Mesenchymal stem cell (in vitro differentiated cells and primary cell): ENCODE results near the gene LAGE3.
"Not testable (repeated sequence)": the region's sequence is repeated elsewhere in the genome, so short reads cannot be mapped to it uniquely, and the experiment has no call there.

Experiments
- DNase-seq: peaks from one replicate; pipeline ENCODE4 v3.0.0-alpha.2; 2013
- H2AFZ ChIP-seq: one replicate; pipeline ENCODE4 v1.6.1; 2013; ENCODE audit warnings: low read depth, mild to moderate bottlenecking, control low read depth, inconsistent platforms, low read length, moderate library complexity
- H2AK5ac ChIP-seq: 2 replicates; pipeline ENCODE4 v1.6.1; 2013; ENCODE audit warnings: low read length, moderate library complexity, mild to moderate bottlenecking, inconsistent platforms; ENCODE audit not compliant: severe bottlenecking
- H2BK120ac ChIP-seq: one replicate; pipeline ENCODE4 v1.6.1; 2013; ENCODE audit warnings: low read depth, mild to moderate bottlenecking, inconsistent platforms, low read length, moderate library complexity
- H2BK12ac ChIP-seq, 2 experiments: one replicate each; pipeline ENCODE4 v1.6.1; 2013; ENCODE audit warnings: inconsistent platforms in 2 of 2, low read length in 2 of 2, mild to moderate bottlenecking in 2 of 2, moderate library complexity in 2 of 2, control low read depth in 1 of 2
- H2BK15ac ChIP-seq: one replicate; pipeline ENCODE4 v1.6.1; 2013; ENCODE audit warnings: mild to moderate bottlenecking, low read depth, inconsistent platforms; ENCODE audit not compliant: poor library complexity, severe bottlenecking
- H2BK5ac ChIP-seq: 2 replicates; pipeline ENCODE4 v1.6.1; 2013; ENCODE audit warnings: low read depth, mild to moderate bottlenecking, low read length, control low read depth, inconsistent platforms; ENCODE audit not compliant: poor library complexity, severe bottlenecking
- H3K14ac ChIP-seq, 2 experiments: one replicate each; pipeline ENCODE4 v1.6.1; 2013; ENCODE audit warnings: inconsistent platforms in 2 of 2, low read length in 2 of 2, control low read depth in 1 of 2, mild to moderate bottlenecking in 1 of 2, moderate library complexity in 1 of 2
- H3K18ac ChIP-seq, 2 experiments: one replicate each; pipeline ENCODE4 v1.6.1; 2013; ENCODE audit warnings: inconsistent platforms in 2 of 2, low read length in 2 of 2, control low read depth in 1 of 2, low read depth in 1 of 2, mild to moderate bottlenecking in 1 of 2
- H3K23ac ChIP-seq, 2 experiments: one replicate each; pipeline ENCODE4 v1.6.1; 2013; ENCODE audit warnings: inconsistent platforms in 2 of 2, low read length in 2 of 2, mild to moderate bottlenecking in 2 of 2, moderate library complexity in 2 of 2, control low read depth in 1 of 2
- H3K27ac ChIP-seq: 2 replicates; pipeline ENCODE4 v1.5.1; 2013; ENCODE audit warnings: mild to moderate bottlenecking, moderate library complexity, low read length, control low read depth, inconsistent platforms; ENCODE audit not compliant: poor library complexity, severe bottlenecking
- H3K27me3 ChIP-seq, 2 experiments: 2 replicates each; pipeline versions ENCODE4 v1.6.1 to v1.7.0; 2013; ENCODE audit warnings: low read length in 2 of 2, mild to moderate bottlenecking in 2 of 2, moderate library complexity in 2 of 2, control low read depth in 1 of 2, inconsistent platforms in 1 of 2; ENCODE audit not compliant: control insufficient read depth in 1 of 2, insufficient read depth in 1 of 2
- H3K36me3 ChIP-seq, 2 experiments: 2 replicates each; pipeline versions ENCODE4 v1.6.1 to v1.7.0; 2013; ENCODE audit warnings: low read length in 2 of 2, control low read depth in 1 of 2, inconsistent platforms in 1 of 2, low read depth in 1 of 2, mild to moderate bottlenecking in 1 of 2; ENCODE audit not compliant: insufficient read depth in 2 of 2, control insufficient read depth in 1 of 2
- H3K4ac ChIP-seq, 2 experiments: one replicate each; pipeline ENCODE4 v1.6.1; 2013; ENCODE audit warnings: inconsistent platforms in 2 of 2, low read length in 2 of 2, mild to moderate bottlenecking in 2 of 2, moderate library complexity in 2 of 2, control low read depth in 1 of 2, low read depth in 1 of 2
- H3K4me1 ChIP-seq: 2 replicates; pipeline ENCODE4 v1.6.1; 2013; ENCODE audit warnings: low read depth, low read length, control low read depth; ENCODE audit not compliant: control insufficient read depth, insufficient read depth
- H3K4me2 ChIP-seq: 2 replicates; pipeline ENCODE4 v1.6.1; 2013; ENCODE audit warnings: low read length, mild to moderate bottlenecking, inconsistent platforms; ENCODE audit not compliant: poor library complexity, severe bottlenecking
- H3K4me3 ChIP-seq, 2 experiments: 2 replicates each; pipeline versions ENCODE4 v1.5.1 to v1.7.0; 2013; ENCODE audit warnings: low read length in 2 of 2, mild to moderate bottlenecking in 2 of 2, control low read depth in 1 of 2, low read depth in 1 of 2; ENCODE audit not compliant: insufficient read depth in 1 of 2
- H3K79me1 ChIP-seq: replicated peaks from 2 replicates; pipeline ENCODE4 v1.6.1; 2013; ENCODE audit warnings: mild to moderate bottlenecking, control low read depth, low read length, inconsistent platforms; ENCODE audit not compliant: poor library complexity, severe bottlenecking
- H3K9ac ChIP-seq: 2 replicates; pipeline ENCODE4 v1.7.0; 2013; ENCODE audit warnings: mild to moderate bottlenecking, low read length, moderate library complexity
- H3K9me3 ChIP-seq: 2 replicates; pipeline ENCODE4 v1.7.0; 2013; ENCODE audit warnings: mild to moderate bottlenecking, low read length; ENCODE audit not compliant: control insufficient read depth
- H4K8ac ChIP-seq: one replicate; pipeline ENCODE4 v1.6.1; 2013; ENCODE audit warnings: inconsistent platforms, mild to moderate bottlenecking, low read length, moderate library complexity
- H4K91ac ChIP-seq: one replicate; pipeline ENCODE4 v1.6.1; 2013; ENCODE audit warnings: mild to moderate bottlenecking, low read length, inconsistent platforms
- WGBS: methylation state at CpG from one replicate; pipeline ENCODE4 v1.1.7; 2013; ENCODE audit warnings: mixed read lengths; 5-methylcytosine and 5-hydroxymethylcytosine counted together

The LAGE3 gene

GRCh38 chrX:154496591-154497137, 17.6 kb upstream of the LAGE3 start:
- not testable (repeated sequence) for H3K9me3 ChIP-seq, H3K4me2 ChIP-seq, DNase-seq, H2AFZ ChIP-seq, H2BK120ac ChIP-seq, H3K9ac ChIP-seq, H2BK15ac ChIP-seq, H3K14ac ChIP-seq, H2BK5ac ChIP-seq, H3K4me3 ChIP-seq, H3K27ac ChIP-seq, H3K4me1 ChIP-seq, H2BK12ac ChIP-seq, H3K4ac ChIP-seq, H3K18ac ChIP-seq, H3K36me3 ChIP-seq, H4K8ac ChIP-seq, H2AK5ac ChIP-seq, H3K79me1 ChIP-seq, H3K27me3 ChIP-seq, H4K91ac ChIP-seq, H3K23ac ChIP-seq
- WGBS, result 94% methylated on average over 2 of the region's 4 CpGs

GRCh38 chrX:154495472-154495922, 16.4 kb upstream of the LAGE3 start:
- H4K8ac ChIP-seq, result no peak overlapping the region
- H2BK15ac ChIP-seq, result no peak overlapping the region
- no peak overlapping the region for H2AFZ ChIP-seq
- no peak overlapping the region for H3K4me3 ChIP-seq
- no peak overlapping the region for H2BK5ac ChIP-seq
- no peak for DNase-seq
- no peaks in the 10 kb centered on the region for H3K79me1 ChIP-seq
- no peak overlapping the region for H3K27ac ChIP-seq
- no peak overlapping the region for H3K18ac ChIP-seq
- no peak overlapping the region for H2BK120ac ChIP-seq
- H2AK5ac ChIP-seq, result no peak overlapping the region
- H3K27me3 ChIP-seq, result peaks cover 0 to 5% of the 10 kb centered on the region in 2 experiments
- no peak overlapping the region for H3K9ac ChIP-seq
- WGBS, result 67% methylated on average over 3 of the region's 6 CpGs
- no peaks in the 10 kb centered on the region for H3K36me3 ChIP-seq
- H3K4me1 ChIP-seq, result no peaks in the 10 kb centered on the region
- no peaks in the 10 kb centered on the region for H3K9me3 ChIP-seq
- H3K4me2 ChIP-seq, result no peak overlapping the region
- no peak overlapping the region for H2BK12ac ChIP-seq
- no peak overlapping the region for H3K23ac ChIP-seq
- H4K91ac ChIP-seq, result no peak overlapping the region
- H3K4ac ChIP-seq, result no peak overlapping the region
- H3K14ac ChIP-seq, result no peak overlapping the region

GRCh38 chrX:154494715-154495114, 15.6 kb upstream of the LAGE3 start:
- H4K8ac ChIP-seq, result no peak overlapping the region
- no peak overlapping the region for H3K27ac ChIP-seq
- H2BK120ac ChIP-seq, result no peak overlapping the region
- no peak overlapping the region for H3K4me3 ChIP-seq
- 77% methylated on average over 3 of the region's 3 CpGs for WGBS
- no peaks in the 10 kb centered on the region for H3K4me1 ChIP-seq
- H3K4me2 ChIP-seq, result no peak overlapping the region
- no peak overlapping the region for H4K91ac ChIP-seq
- H3K9me3 ChIP-seq, result no peaks in the 10 kb centered on the region
- peaks cover 0 to 5% of the 10 kb centered on the region in 2 experiments for H3K27me3 ChIP-seq
- no peaks in the 10 kb centered on the region for H3K79me1 ChIP-seq
- DNase-seq, result no peak
- no peak overlapping the region for H2BK15ac ChIP-seq
- H3K23ac ChIP-seq, result no peak overlapping the region
- no peak overlapping the region for H2AK5ac ChIP-seq
- H3K18ac ChIP-seq, result no peak overlapping the region
- H3K14ac ChIP-seq, result no peak overlapping the region
- H2BK5ac ChIP-seq, result no peak overlapping the region
- H3K4ac ChIP-seq, result no peak overlapping the region
- H2BK12ac ChIP-seq, result no peak overlapping the region
- no peaks in the 10 kb centered on the region for H3K36me3 ChIP-seq
- H2AFZ ChIP-seq, result no peak overlapping the region
- H3K9ac ChIP-seq, result no peak overlapping the region

- Histone ChIP-seq H3K18ac (peak within 1 kb of the TSS; percentile 70 to 88), H3K4ac (peak within 1 kb of the TSS; percentile 67 to 95), H3K23ac (no peak within 1 kb of the TSS), H3K27me3 (peaks cover 0 to 5% of the 10 kb centered on the region in 2 experiments), H2BK120ac (peak within 1 kb of the TSS; percentile 79), H3K4me2 (peak within 1 kb of the TSS; percentile 82), H2AK5ac (peak within 1 kb of the TSS; percentile 51), H4K91ac (peak within 1 kb of the TSS; percentile 75), H4K8ac (no peak within 1 kb of the TSS), H3K36me3 (peaks cover 15 to 19% of the 10 kb centered on the region in 2 experiments), H3K27ac (peak within 1 kb of the TSS; percentile 76), H3K14ac (peak within 1 kb of the TSS in 1 of 2 experiments; percentile 48), H3K4me3 (peak within 1 kb of the TSS; percentile 65 to 82), H3K9ac (peak within 1 kb of the TSS; percentile 93), H3K4me1 (peaks cover 14% of the 10 kb centered on the region), H2AFZ (peak within 1 kb of the TSS; percentile 63), H3K9me3 (no peaks in the 10 kb centered on the region), H2BK12ac (peak within 1 kb of the TSS in 1 of 2 experiments; percentile 54), H2BK5ac (peak within 1 kb of the TSS; percentile 57), H3K79me1 (peaks cover 5% of the 10 kb centered on the region), H2BK15ac (peak within 1 kb of the TSS; percentile 90)
- DNase-seq, result peak; percentile 94
- WGBS, result under 1% methylated on average over 49 of the region's 71 CpGs
Measured at GRCh38 chrX:154490414-154491083, 11.5 kb upstream of the LAGE3 start, which contains the start of gene SLC10A3. TSS of gene SLC10A3 (minus strand) at chrX:154490629. CDS start at chrX:154488940, 1,689 bp downstream.
